Kidney capillary endothelial cell (primary cell): Measurements from ENCODE around the gene ZIC2.
"Not testable (repeated sequence)": the region's sequence is repeated elsewhere in the genome, so short reads cannot be mapped to it uniquely, and the experiment has no call there.

Source experiments
- DNase-seq: peaks from one replicate; pipeline ENCODE4 v3.0.0-alpha.2; 2018; ENCODE audit warnings: low spot score

ZIC2 gene

GRCh38 chr13:99981735-99982035 is at the start of gene ZIC2:
TSS of gene ZIC2 (plus strand) at chr13:99981784. CDS start at chr13:99982065, 281 bp downstream.
- no peak for DNase-seq

GRCh38 chr13:99932912-99933311 is 48.7 kb upstream of the ZIC2 start:
- no peak for DNase-seq

GRCh38 chr13:99935772-99936171 is 45.8 kb upstream of the ZIC2 start:
- no peak for DNase-seq

GRCh38 chr13:99938635-99939034 is 42.9 kb upstream of the ZIC2 start:
- no peak for DNase-seq

DNA sequence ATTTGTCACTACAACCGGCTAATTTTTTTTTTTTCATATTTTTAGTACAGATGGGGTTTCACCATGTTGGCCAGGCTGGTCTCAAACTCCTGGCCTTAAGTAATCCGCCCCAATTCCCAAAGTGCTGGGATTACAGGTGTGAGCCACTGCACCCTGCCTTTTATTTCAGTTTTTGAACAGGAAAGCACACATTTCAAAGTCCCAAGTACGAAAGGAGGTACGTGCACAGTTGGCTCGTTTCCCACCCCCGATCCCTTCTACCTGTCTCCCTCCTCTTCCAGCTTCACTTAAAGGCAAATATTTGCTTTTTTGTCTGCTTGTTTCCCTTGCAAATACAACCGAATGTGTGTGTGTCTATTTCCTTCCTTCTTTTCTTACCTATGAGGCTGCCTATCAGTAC is 40.5 kb upstream of the ZIC2 start:
- DNase-seq, result no peak

DNA sequence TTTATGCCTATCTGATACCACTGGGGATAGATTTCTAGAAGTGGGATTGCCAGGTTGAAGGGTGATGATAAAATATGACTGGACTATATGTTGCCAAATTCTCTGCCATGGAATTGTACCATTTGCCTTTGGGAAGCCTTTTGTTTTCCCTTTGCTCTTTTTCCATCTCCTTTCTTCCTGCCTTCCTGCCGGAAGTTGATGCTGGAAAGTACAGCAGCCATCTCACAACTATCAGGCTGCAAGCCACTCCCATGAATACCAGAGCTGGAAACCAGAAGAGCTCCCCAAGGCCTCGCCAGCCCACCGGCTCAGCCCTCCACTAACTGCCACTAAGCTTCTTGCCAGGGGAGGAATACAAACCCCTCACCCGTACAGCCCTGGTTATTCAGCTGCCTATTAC is 39.7 kb upstream of the ZIC2 start:
- no peak for DNase-seq

DNA sequence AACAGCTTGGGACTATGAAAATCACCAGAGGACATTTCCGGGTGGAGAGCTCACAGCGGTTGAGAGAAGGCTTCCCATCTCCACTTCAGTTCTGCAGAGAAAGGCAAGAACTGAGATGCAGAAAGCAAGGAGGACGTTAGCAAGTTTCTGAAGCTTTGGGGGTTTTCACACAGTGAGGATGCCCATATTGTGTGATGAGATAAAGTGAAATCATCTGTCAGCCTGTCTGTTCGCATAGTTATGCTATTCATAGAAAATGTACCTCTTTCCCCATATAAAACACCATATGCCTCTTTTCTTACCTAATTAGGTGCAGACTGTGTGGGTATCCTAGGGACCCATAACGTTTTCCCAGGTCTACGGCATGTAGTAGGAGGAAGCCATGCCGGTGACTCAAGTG is 37.5 kb upstream of the ZIC2 start:
- no peak for DNase-seq

DNA sequence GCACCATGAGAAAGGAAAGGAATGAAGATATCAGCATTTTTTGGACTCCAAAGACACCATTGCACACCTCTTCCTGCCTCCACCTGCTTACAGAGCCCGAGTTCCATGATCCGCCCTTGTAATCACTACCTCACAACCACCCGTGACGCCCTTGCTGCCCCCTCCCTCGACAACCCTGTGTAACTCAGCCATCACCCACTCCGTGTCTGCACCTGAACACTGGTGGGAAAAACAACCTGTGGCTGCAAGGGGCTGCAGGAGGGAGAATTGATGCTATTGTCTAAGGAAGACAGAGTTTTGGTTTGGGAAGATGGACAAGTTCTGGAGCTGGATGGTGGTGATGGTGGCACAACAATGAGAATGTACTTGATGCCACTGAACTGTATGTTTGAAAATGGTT is 37.0 kb upstream of the ZIC2 start:
- DNase-seq, result no peak

DNA sequence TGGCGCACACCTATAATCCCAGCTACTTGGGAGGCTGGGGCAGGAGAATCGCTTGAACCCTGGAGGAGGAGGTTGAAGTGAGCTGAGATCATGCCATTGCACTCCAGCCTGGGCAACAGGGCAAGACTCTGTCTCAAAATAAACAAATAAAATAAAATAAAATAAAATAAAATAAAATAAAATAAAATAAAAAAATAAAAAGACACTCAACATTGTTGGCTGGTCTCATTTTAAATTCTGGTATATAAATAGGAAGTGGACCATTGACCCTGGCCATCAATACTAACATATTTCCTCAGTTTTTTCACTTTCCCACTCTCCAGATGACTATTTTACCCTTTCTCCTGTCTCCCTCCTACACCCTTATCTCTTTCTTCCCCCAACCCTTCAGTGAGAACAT is 36.1 kb upstream of the ZIC2 start:
- not testable (repeated sequence) for DNase-seq

GRCh38 chr13:99947666-99948065 is 33.9 kb upstream of the ZIC2 start:
- DNase-seq, result no peak

DNA sequence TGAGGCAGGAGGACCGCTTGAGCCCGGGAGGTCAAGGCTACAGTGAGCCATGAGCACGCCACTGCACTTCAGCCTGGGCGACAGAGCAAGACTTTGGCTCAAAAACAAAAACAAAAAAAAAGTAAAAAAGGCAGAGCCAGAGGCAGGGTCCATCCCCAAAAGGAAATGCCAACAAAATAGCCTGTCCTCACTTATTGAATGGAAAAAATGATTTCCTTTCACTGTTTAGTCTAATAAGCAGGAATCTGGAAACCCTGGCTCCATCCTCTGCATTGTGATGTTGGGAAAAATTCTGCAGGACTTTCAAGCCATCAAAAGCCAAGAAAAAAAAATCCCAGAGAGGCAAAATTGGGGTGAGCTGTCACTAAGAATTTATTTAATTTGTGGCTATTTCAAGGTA is 33.2 kb upstream of the ZIC2 start:
- DNase-seq, result no peak

DNA sequence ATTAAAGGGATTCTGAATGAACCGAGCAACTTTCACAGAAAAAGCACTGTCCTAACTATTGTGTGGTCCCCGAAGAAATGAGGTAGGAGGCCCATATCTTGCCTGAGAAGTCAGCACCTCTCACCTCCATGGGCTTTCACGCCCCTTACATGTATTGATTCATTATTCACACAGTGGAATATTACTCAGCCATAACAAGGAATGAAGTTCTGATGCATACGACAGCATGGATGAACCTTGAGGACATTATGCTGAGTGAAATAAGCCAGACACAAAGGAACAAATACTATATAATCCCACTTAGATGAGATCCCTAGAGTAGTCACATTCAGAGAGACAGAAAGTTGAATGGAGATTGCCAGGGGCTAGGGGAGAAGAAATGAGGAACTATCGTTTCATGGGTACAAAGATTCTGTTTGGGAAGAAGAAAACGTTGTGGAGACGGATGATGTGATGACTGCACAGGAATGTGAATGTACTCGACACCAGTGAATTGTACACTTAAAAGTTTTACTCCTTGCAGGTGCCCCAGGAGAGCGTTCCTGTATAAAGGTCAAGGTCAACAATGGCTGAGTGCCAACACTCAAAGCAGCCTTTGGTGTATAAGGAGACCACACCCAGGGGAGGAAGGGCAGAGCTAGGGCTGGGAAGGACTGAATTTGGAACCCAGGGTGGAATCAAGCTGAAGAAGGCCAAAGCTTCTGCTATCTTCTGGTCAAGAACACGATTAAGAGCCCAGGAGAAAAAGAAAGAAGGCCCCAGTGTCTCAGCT is 32.5 kb upstream of the ZIC2 start:
- DNase-seq, result no peak

DNA sequence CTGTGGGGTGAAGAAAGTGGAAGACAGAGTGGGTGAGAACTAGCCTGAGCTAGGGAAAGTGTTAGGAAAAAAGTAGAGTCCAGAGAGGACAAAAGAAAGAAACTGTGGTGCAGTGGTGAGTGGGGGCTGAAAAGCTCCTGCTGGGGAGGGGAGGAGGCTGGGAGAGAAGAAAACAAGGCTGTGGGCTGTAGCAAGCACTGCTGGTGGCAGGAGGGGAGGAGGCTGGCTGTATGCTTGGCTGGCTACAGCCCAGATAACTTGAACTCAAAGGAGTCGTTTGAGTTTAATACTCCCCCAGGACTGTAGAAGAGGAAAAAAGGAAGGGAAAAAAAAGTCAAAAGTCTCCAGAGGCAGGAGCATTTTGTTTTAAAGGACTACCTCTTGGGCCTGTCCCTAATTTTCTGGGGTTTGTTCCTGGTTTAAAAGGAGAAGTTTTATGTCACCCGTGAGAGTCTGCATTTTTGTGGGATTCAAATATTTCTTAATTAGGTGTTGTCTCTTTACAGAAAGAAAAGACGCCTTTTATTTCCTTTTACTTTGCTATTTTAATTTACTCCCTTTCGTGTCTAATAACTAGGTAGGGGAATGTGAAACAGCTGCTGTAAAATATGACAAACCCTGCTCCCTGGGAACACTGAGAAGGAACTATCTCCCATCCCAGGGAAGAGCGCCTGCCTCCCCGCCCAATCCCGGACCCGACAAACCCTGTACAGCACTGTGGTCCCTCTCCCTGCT is 31.7 kb upstream of the ZIC2 start:
- DNase-seq, result no peak

GRCh38 chr13:99951666-99952065 is 29.9 kb upstream of the ZIC2 start:
- not testable (repeated sequence) for DNase-seq

- DNase-seq, result no peak
These were observed 28.3 kb upstream of the ZIC2 start for GRCh38 chr13:99953138-99953755.

DNA sequence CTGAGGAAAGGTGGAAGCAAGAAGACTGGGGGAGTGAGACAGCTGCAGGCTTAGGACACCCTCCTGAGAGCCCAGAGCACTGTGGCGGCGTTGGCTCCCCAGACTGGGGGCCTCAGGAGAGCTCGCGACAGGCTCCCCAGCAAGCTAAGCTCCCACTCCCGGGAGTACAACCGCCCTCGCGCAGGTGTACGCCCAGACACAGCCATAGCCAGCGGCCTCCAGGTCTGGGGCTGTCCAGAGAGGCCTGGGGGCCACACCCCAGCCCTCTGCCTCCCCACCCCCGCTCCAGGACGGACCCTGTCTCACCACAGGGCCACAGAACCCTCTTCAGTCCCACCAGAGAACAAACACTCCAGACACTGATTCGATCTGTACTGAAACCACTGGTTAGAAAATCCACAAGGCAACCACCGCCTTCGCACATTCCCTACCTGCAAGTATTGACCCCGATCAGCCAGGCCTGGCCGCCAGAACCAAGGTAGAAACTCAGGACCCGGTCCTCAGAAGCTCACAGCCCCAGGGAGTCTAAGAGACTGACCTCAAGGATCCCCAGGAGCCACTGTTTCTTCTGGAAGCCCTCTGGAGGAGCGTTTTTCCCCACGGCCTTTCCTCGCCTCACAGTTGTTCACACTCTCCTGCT is 26.4 kb upstream of the ZIC2 start:
- DNase-seq, result no peak

GRCh38 chr13:99955747-99956472 is 25.7 kb upstream of the ZIC2 start:
- no peak for DNase-seq

GRCh38 chr13:99956473-99957349 is 24.9 kb upstream of the ZIC2 start:
- no peak for DNase-seq

GRCh38 chr13:99958406-99959126 is 23.0 kb upstream of the ZIC2 start:
- no peak for DNase-seq

DNA sequence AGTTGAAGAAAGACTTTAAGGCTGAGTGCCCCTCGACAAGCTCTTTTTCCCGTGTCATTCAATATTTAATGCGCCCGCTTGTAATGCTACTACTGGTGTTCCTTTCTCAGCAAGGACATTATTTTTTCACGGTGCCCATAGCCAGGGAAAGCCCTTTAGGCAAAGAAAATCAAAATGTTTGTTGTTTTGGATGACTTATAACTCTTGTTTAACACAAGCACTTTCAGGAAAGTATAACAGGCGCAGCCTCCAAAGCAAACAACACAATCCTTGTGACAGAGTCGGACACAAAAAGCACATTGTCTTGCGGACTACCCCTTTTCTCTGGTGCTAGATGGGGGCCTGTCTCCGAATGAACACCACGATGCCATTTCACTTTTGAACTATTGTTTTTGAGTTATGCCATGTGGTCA is 22.5 kb upstream of the ZIC2 start:
- no peak for DNase-seq
